ENCODE data around the gene NECTIN1.

The NECTIN1 gene

DNA sequence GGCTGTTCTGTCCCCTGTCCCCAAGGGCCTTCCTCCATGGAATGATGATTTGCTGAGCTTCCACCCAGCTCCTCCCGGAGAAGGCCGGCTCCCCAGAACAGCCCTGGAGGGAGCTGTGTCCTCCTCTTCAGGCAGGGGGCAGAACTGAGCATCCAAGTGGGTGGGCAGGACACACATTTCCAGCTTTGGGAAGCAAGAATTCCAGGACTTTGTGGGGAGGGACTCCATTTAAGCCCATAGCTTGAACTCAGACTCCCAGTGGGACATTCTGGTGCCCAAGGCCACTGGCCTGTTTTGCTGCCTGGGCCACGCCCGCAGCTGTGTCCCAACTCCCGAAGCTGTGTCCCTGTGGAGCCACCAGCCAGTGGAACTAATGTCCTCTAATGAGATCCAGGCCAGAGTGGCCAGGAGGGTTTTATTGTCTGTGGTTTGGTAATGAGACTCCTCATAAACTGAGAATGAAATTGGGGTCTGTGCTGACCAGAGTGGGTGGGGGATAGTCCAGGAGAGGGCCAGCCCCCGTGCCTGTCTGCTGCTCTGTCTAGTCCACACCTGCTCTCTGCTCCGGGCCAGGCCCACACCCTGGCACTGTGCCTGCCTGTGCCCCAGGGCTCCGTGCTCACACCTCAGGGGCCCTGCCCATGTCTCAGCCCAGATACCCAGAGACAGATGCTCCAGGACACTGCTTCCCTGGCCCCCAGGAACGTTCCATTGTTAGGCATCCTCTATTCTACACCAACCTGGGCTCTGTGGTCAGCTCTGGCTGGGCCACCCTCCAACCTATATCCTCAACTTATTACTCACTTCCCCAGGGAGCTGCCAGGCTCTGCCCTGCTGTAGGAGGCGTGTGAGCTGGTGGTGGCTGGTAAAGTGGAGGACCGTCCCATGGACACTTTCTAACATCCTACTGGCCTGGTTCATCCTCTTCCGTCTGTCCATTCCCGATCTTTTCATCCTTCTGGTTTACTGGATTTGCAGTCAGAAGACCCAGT, 7.6 kb downstream of the NECTIN1 start:
- no peak overlapping the region for H3K27ac ChIP-seq
- TF ChIP-seq, protein P1, sequence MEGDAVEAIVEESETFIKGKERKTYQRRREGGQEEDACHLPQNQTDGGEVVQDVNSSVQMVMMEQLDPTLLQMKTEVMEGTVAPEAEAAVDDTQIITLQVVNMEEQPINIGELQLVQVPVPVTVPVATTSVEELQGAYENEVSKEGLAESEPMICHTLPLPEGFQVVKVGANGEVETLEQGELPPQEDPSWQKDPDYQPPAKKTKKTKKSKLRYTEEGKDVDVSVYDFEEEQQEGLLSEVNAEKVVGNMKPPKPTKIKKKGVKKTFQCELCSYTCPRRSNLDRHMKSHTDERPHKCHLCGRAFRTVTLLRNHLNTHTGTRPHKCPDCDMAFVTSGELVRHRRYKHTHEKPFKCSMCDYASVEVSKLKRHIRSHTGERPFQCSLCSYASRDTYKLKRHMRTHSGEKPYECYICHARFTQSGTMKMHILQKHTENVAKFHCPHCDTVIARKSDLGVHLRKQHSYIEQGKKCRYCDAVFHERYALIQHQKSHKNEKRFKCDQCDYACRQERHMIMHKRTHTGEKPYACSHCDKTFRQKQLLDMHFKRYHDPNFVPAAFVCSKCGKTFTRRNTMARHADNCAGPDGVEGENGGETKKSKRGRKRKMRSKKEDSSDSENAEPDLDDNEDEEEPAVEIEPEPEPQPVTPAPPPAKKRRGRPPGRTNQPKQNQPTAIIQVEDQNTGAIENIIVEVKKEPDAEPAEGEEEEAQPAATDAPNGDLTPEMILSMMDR (conservative IDR thresholded peaks at IDR 0.05) = 0 out of 2 replicates have a peak, but pooled peaks have one; percentile 22

DNA sequence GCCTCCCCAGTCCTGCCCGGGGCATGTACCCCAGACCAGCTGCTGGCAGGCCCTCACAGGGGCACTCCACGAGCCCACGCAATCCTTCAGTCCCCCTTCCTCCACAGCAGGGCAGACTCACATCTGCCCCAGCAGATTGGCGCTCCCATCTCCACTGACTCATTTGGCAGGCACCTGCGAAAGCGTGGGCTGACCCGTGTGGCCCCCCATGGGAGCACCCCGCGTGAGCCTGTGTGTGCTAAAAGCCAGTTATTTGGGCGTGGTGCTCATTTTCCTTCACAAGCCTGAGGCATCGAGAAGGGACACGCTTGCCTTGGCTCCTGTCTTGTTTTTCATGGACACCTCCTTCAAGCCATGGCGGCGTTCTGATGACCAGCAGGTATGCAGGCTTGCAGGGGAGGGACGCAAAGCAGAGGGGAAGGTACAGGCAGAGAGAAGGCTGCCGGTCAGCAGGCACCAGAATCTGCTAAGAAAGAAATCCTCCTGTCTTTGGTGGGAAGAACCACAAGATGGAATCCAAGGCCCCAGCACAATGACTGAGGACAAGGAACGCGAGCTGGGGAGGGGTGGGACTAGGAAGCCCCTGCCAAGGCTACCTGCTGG, 8.6 kb downstream of the NECTIN1 start:
- H3K27ac ChIP-seq = no peak overlapping the region
- TF ChIP-seq, protein P1 (conservative IDR thresholded peaks at IDR 0.05) = no peak

DNA sequence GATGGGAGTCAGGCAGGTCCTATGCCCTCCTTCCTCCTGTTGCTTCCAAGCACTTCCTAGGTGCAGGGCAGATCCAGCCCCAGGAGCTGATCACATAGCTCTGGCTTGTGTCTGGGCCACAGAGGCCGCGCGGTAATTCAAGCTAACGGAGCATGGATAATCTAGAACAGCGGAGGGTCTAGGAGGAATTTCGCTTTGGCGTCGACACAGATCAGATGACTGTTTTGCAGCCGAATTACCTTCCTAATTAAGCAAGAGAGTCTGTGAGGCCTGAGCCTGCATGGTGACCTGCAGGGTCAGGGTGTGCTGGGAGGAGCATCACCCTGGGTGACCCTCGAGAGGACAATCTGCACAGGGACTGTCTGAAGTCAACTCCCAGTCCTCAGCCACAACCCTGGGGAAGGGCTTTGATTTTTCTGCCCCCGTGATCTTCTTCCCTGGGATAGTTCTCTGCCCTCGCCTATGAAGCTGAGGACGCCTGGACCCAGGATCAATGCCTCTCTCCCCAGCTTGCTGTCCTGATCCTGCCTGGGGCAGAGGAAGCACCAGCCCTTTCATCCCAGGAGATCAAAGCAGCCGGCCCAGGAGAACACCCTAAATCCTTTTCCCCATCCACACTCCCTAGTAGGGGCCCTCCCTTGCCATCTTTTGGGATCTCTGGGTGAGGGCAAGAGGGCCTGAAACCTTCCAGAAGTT, 11.0 kb downstream of the NECTIN1 start:
- TF ChIP-seq, protein P1 (conservative IDR thresholded peaks at IDR 0.05) = no peak
- H3K27ac ChIP-seq = no peak overlapping the region; the same call in 1 of the 2 replicates

DNA sequence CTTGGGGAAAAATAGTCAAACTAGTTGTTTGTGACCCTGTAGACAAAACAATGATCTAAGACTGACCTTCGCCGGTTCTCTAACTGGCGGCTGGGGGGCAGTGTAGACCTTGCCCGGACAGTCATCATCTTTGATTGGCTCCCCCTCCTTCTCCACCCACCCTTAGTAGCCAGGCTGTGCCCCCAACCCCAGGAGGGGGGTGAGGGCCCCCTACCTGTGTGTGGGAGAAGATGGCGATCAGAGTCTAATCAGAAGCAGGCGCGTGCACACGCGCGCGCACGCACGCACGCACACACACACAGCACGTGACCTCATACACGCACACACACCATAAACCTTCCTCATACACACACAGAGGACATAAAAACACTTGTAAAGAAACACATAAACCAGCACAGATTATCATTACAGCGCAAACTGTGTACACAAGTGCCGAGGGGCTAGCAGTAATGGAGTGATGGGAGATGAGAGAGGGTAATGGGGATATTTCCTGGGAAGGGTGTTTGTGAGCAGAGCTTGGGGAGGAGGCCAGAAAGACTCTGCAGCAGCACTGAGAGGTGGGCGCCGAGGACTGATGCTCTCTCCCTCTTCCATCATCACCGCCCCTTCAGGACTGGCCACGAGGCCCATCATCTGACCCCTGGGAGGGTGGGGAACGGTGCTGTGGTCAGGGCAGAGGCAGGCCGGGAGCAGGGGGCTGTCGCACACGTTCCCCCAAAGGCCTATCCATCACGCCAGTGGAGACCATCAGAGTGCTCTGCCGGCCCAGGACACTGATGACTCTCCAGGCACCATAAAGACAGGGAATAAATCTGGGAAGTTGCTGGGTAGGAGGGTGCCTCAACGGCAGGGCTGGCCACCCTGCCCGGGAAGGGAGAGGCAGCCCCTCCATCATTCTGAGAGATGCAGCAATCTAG, 12.2 kb downstream of the NECTIN1 start:
- TF ChIP-seq, protein P1 (conservative IDR thresholded peaks at IDR 0.05) = no peak
- H3K27ac ChIP-seq = peak overlapping the region; percentile 32

DNA sequence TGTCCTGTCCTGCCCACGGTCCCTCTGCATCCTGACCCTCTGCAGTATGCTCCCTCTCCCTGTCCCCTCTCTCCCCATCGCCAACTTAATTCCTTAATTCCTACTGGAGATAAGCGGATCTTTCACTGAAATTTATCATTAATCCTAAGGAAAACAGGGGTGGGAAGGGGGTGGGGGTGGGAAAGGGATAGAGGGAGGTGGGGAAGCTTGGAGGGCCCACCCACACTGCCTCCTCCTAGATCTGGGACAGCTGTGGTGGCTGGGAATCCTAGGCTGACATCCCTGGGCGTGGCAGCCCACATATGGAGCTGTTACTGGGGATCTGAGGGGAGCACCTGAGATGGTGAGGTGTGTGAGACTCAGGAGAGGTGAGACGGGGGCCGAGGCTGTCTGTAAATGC, 14.4 kb downstream of the NECTIN1 start:
- H3K27ac ChIP-seq = no peak overlapping the region
- TF ChIP-seq, protein P1 (conservative IDR thresholded peaks at IDR 0.05) = no peak

DNA sequence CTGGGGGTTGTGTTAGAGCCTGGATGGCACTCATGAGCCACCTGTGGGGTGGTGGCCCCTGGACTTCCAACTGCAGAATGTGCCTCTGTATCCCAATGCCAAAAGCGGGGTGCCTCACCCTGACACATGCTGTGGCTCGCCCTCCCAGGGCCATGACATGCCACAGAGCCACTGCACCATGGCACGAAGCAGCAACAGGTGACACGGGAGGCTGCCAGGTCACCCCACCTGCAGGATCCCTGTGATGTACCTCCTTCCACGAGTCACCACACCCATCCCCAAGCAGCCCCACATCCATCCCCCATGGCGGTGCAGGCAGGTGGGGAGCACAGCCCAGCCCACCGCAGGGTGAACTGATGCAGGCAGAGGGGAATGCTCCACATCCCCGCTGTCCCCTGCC, 14.8 kb downstream of the NECTIN1 start:
- H3K27ac ChIP-seq = no peak overlapping the region
- TF ChIP-seq, protein P1 (conservative IDR thresholded peaks at IDR 0.05) = no peak
